ENCODE results near the gene TARM1.
"Not testable (repeated sequence)": the region's sequence is repeated elsewhere in the genome, so short reads cannot be mapped to it uniquely, and the experiment has no call there.

TARM1 gene

GRCh38 chr19:54081032-54081431, at the start of gene TARM1:
TARM1 (minus strand) TSS chr19:54081365; CDS start chr19:54081340, 25 bp downstream.
- no peak for DNase-seq

- no peak for DNase-seq
Observed at GRCh38 chr19:54129617-54129996, 48.4 kb upstream of the TARM1 start.

GRCh38 chr19:54128796-54129616, 47.8 kb upstream of the TARM1 start:
- no peak for DNase-seq

- no peak for DNase-seq
Observed at GRCh38 chr19:54128441-54128725, 47.2 kb upstream of the TARM1 start.

- DNase-seq: no peak
Observed at GRCh38 chr19:54127688-54128440, 46.7 kb upstream of the TARM1 start.

- DNase-seq: no peak
Observed at GRCh38 chr19:54125713-54126112, 44.5 kb upstream of the TARM1 start.

- no peak for DNase-seq
Observed at GRCh38 chr19:54124393-54124792, 43.2 kb upstream of the TARM1 start.

- no peak for DNase-seq
Observed at GRCh38 chr19:54123682-54124081, 42.5 kb upstream of the TARM1 start.

GRCh38 chr19:54121259-54121658, 40.1 kb upstream of the TARM1 start:
- DNase-seq: no peak

GRCh38 chr19:54115109-54116063, 34.2 kb upstream of the TARM1 start, which contains the start of the genes PRPF31 and TFPT:
PRPF31 (plus strand) TSS chr19:54115754; CDS start chr19:54118279, 2,525 bp downstream.
TFPT (minus strand) TSS chr19:54115657; CDS start chr19:54115269, 388 bp downstream.
- peak; percentile 97 for DNase-seq

- no peak for DNase-seq
Observed at GRCh38 chr19:54114340-54115108, 33.4 kb upstream of the TARM1 start.

GRCh38 chr19:54109651-54110050, 28.5 kb upstream of the TARM1 start:
- no peak for DNase-seq

GRCh38 chr19:54108496-54108895, 27.3 kb upstream of the TARM1 start:
- DNase-seq: no peak

- DNase-seq: peak; percentile 13
Observed at GRCh38 chr19:54107876-54108490, 26.8 kb upstream of the TARM1 start.

- DNase-seq: peak; percentile 11
Observed at GRCh38 chr19:54106716-54107115, 25.6 kb upstream of the TARM1 start.

GRCh38 chr19:54105796-54106195, 24.6 kb upstream of the TARM1 start:
- DNase-seq: peak; percentile 15

- peak; percentile 9 for DNase-seq
Observed at GRCh38 chr19:54104998-54105715, 24.0 kb upstream of the TARM1 start.

- DNase-seq: peak; percentile 99
Observed at GRCh38 chr19:54102421-54103169, 21.4 kb upstream of the TARM1 start, which contains the start of gene NDUFA3. NDUFA3 (plus strand) TSS chr19:54102855; CDS start chr19:54102879, 24 bp downstream.

GRCh38 chr19:54100561-54100960, 19.4 kb upstream of the TARM1 start, which contains the start of gene OSCAR:
OSCAR (minus strand) TSS chr19:54100803; CDS start chr19:54100792, 11 bp downstream.
- DNase-seq: peak; percentile 44

- not testable (repeated sequence) for DNase-seq
Observed at GRCh38 chr19:54099903-54100255, 18.7 kb upstream of the TARM1 start.

All from femur (tissue), 1 donor.